Adrenal gland (tissue), 12 donors: ENCODE results near the gene CGA. TPM values are rescaled to one million over a fixed set of nuclear protein-coding genes. Genes with fewer than 3 reads are reported as not detected.

Source experiments
- DNase-seq, 7 donors: peaks; one replicate each; pipeline ENCODE4 v3.0.0-alpha.2; 2019 to 2020
- H3K27ac ChIP-seq, 5 donors: fragments of 200-600 bp; sonication (generic) in 4 of 5; 1 replicate in 3 of 5; 2 replicates in 2 of 5; pipeline versions ENCODE4 v1.5.1 to v1.8.0; 2016 to 2020; ENCODE audit warnings: mild to moderate bottlenecking in 1 of 5
- H3K27me3 ChIP-seq: fragments of 200-600 bp; 2 replicates; pipeline ENCODE4 v1.8.0; 2021
- H3K36me3 ChIP-seq, 2 donors: fragments of 200-600 bp; replicated peaks in 1 of 2; 1 replicate in 1 of 2; 2 replicates in 1 of 2; pipeline versions ENCODE4 v1.5.1 to v1.8.0; 2018 to 2022
- H3K4me1 ChIP-seq, 2 donors: fragments of 200-600 bp; replicated peaks in 1 of 2; 1 replicate in 1 of 2; 2 replicates in 1 of 2; pipeline versions ENCODE4 v1.5.1 to v1.8.0; 2018 to 2021
- H3K4me3 ChIP-seq, 4 donors: fragments of 200-600 bp; sonication (generic) in 3 of 4; one replicate each; pipeline ENCODE4 v1.5.1; 2016 to 2018
- H3K9me3 ChIP-seq, 3 donors: fragments of 200-600 bp; sonication (generic) in 1 of 3; replicated peaks in 1 of 3; 1 replicate in 2 of 3; 2 replicates in 1 of 3; pipeline versions ENCODE4 v1.5.1 to v1.8.0; 2016 to 2021
- POLR2A ChIP-seq, 2 donors: fragments of 450-650 bp; IDR thresholded peaks; one replicate each; pipeline ENCODE4 v1.6.1; 2017; ENCODE audit warnings: antibody characterized with exemption in 2 of 2, mild to moderate bottlenecking in 2 of 2, moderate library complexity in 1 of 2
- WGBS, 4 donors: extraction: QIAGEN DNeasy Blood & Tissue Kit in 2 of 4; methylation state at CpG; one replicate each; pipeline versions ENCODE4 v1.1.5 to v1.1.7; 2013 to 2017; 5-methylcytosine and 5-hydroxymethylcytosine counted together
- intact Hi-C, 2 donors: fragments of 100-400 bp; cut with DNase I; formaldehyde crosslinking; loops; one replicate each; pipeline versions ENCODE4 v1.14.1 to v1.15.0; 2022 to 2023
- polyA plus RNA-seq, 3 donors: library from polyadenylated mRNA; stranded (reverse); fragments of 200-250 nt in 2 of 3; fragments of 350-450 nt in 1 of 3; fragmentation: Illumina TruSeq in 1 of 3; extraction: RNeasy Lipid Tissue Mini Kit (QIAGEN cat#74804) in 1 of 3; gene quantifications; one replicate each; pipeline ENCODE4 v1.2.3, GENCODE V29; 2013 to 2014
- total RNA-seq, 9 donors: library from RNA; depleted of rRNA in 4 of 9; stranded (reverse); fragments of >200 nt in 4 of 9; fragments of 120-200 nt in 1 of 9; fragmentation: NEBNext Ultra II Directional in 1 of 9; extraction: Animal tissue kit (Norgen Biotek cat#: 25700) in 1 of 9; gene quantifications; one replicate each; pipeline versions ENCODE4 v1.1.0 to v1.2.4, GENCODE V29; 2013 to 2023
- TF ChIP-seq, protein P1 (sequence below), 6 experiments: fragments of 450-650 bp in 4 of 6; fragments of 200-600 bp in 2 of 6; sonication (generic) in 1 of 6; IDR thresholded peaks; 1 replicate in 5 of 6; 2 replicates in 1 of 6; pipeline versions ENCODE4 v1.5.1 to v1.8.0; 2016 to 2021; ENCODE audit warnings: antibody characterized with exemption in 6 of 6, mild to moderate bottlenecking in 2 of 6, moderate library complexity in 1 of 6
- donor health status: healthy with polysubstance abuse.
- donor health status: Bipolar disorder and iron deficiency.
- donor health status: DM: yes; HTN: yes; CAD: no.
- donor health status: DM: no; HTN: no; CAD: no.
- donor health status: DM: no; HTN: no; CAD: no.
- donor health status: DM: yes; HTN: yes; CAD: no.

CGA gene
- total and polyA plus RNA-seq, 12 donors = 0.29 to 0.83 (median 0.46) TPM; not detected in 7

DNA sequence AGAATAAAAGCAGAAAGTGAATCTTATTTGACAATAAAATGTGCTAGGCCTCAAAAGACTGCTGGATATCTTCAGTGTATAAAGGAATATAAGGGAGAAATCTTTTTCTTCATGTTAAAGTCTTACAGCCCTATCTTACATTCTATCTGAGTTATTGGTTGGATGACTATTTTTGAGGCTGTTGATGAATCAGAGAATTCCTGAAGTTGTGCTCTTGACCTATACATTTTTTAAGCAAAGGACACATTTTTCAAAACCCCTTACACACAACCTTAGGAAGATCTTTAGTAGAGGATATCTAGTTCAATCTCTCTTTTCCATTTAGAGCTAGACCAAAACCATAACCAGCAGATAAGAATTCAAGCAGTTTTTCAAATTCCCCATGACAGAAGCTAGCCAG lies 10.9 kb upstream of the CGA start:
- no peaks in the 10 kb centered on the region for H3K36me3 ChIP-seq

DNA sequence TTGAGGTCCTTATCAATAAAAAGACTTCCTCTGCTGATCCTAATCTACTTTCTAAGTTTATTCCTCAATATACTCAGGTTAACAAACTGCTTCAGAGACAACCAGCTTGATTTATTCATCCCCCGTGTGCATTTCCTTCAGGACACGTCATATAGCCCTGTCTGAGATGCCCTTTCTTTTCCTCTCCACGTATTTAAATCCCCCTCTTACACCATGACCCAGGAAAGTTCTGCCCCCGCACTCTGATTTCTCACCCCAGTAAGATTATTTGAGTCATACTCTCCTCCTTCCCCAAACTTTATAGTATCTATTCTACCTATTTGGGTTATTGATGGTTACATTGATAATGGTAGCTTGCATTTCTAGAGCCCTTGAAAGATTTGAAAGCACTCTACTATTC lies 9.8 kb upstream of the CGA start:
- intact Hi-C loops = no loop called here
- WGBS, 4 donors = 54 to 62% (median 55%) methylated on average over 4 of the region's 4 CpGs
- no peak overlapping the region for H3K4me3 ChIP-seq
- no peaks in the 10 kb centered on the region for H3K36me3 ChIP-seq
- no peak overlapping the region for H3K27ac ChIP-seq
- no peak for DNase-seq
- TF ChIP-seq POLR2A (IDR thresholded peaks at IDR 0.05) = no peak
- TF ChIP-seq, protein P1, sequence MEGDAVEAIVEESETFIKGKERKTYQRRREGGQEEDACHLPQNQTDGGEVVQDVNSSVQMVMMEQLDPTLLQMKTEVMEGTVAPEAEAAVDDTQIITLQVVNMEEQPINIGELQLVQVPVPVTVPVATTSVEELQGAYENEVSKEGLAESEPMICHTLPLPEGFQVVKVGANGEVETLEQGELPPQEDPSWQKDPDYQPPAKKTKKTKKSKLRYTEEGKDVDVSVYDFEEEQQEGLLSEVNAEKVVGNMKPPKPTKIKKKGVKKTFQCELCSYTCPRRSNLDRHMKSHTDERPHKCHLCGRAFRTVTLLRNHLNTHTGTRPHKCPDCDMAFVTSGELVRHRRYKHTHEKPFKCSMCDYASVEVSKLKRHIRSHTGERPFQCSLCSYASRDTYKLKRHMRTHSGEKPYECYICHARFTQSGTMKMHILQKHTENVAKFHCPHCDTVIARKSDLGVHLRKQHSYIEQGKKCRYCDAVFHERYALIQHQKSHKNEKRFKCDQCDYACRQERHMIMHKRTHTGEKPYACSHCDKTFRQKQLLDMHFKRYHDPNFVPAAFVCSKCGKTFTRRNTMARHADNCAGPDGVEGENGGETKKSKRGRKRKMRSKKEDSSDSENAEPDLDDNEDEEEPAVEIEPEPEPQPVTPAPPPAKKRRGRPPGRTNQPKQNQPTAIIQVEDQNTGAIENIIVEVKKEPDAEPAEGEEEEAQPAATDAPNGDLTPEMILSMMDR (IDR thresholded peaks at IDR 0.05) = no peak
- no peaks in the 10 kb centered on the region for H3K27me3 ChIP-seq
- H3K9me3 ChIP-seq = no peaks in the 10 kb centered on the region
- H3K4me1 ChIP-seq = no peaks in the 10 kb centered on the region

More for the DNA sequence above, 10.9 kb upstream of the CGA start:
- intact Hi-C loops = no loop called here
- Histone ChIP-seq H3K9me3 (no peaks in the 10 kb centered on the region), H3K4me1 (no peaks in the 10 kb centered on the region), H3K27me3 (no peaks in the 10 kb centered on the region), H3K27ac (no peak overlapping the region), H3K4me3 (no peak overlapping the region)
- no peak for DNase-seq
- TF ChIP-seq, protein P1 (IDR thresholded peaks at IDR 0.05) = no peak
- no peak for TF ChIP-seq POLR2A (IDR thresholded peaks at IDR 0.05)

DNA sequence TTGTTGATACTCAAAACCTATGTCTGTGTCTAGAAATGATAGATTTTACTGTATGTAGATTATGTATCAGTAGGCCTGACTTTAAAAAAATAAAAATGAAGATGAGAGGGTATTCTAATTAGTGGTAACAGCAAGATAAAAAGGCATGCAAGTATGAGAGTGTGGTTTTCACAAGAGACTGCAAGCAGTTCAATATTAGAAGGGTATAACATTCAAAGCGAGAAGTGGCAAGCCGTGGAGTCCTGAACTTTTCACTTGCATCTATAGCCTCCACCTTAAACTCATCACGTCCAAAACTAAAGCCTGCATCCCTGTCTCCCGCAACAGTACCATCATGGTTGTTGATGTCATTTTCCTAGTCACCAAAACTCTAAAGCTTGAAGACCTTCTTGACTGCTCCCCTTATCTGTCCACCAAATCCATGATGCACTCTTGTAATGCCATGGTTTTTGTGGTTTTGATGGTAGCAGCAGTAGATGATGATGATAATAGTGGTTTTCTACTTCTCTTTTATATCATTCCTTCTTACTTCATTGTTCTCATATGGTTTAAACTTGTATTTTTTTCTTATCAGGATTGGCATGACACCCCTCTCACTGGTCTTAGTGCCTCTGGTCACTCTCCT lies 9.2 kb upstream of the CGA start:
- TF ChIP-seq, protein P1 (IDR thresholded peaks at IDR 0.05) = no peak
- no peak for TF ChIP-seq POLR2A (IDR thresholded peaks at IDR 0.05)
- no peak for DNase-seq
- Histone ChIP-seq H3K27me3 (no peaks in the 10 kb centered on the region), H3K4me1 (no peaks in the 10 kb centered on the region), H3K36me3 (no peaks in the 10 kb centered on the region), H3K9me3 (no peaks in the 10 kb centered on the region), H3K4me3 (no peak overlapping the region), H3K27ac (no peak overlapping the region)
- intact Hi-C loops = no loop called here
- WGBS, 4 donors = 70 to 92% (median 82%) methylated on average over 4 of the region's 4 CpGs

DNA sequence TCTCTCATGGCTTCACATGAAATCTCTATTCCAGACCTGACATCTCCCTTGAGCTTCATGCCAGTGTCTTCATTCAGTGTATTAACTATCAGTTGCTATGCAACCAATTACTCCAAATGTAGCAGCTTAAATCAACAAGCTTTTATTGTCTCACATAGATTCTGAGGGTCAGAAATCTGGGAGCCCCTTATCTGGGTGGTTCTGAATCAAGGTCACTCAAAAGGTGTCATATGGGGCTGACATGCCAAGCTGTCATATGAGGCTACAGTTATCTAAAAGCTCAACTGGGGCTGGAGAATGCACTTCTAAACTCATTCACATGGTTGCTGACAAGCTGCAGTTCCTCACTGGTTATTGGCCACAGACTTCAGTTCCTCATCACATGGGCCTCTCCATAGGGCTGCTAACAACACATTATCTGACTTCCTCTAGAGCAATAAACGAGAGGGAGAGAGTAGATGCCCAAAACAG lies 7.3 kb upstream of the CGA start:
- intact Hi-C loops = no loop called here
- WGBS, 4 donors = 0 to 24% (median 10%) methylated on average over 1 of the region's 1 CpG
- H3K27me3 ChIP-seq = no peaks in the 10 kb centered on the region
- H3K36me3 ChIP-seq = no peaks in the 10 kb centered on the region
- H3K27ac ChIP-seq = no peak overlapping the region
- H3K9me3 ChIP-seq = no peaks in the 10 kb centered on the region
- no peak for DNase-seq
- no peaks in the 10 kb centered on the region for H3K4me1 ChIP-seq
- no peak overlapping the region for H3K4me3 ChIP-seq
- TF ChIP-seq, protein P1 (IDR thresholded peaks at IDR 0.05) = no peak
- no peak for TF ChIP-seq POLR2A (IDR thresholded peaks at IDR 0.05)
